ENCODE measurements around the gene TM4SF1.
"Not testable (repeated sequence)": the region's sequence is repeated elsewhere in the genome, so short reads cannot be mapped to it uniquely, and the experiment has no call there.

The TM4SF1 gene

DNA sequence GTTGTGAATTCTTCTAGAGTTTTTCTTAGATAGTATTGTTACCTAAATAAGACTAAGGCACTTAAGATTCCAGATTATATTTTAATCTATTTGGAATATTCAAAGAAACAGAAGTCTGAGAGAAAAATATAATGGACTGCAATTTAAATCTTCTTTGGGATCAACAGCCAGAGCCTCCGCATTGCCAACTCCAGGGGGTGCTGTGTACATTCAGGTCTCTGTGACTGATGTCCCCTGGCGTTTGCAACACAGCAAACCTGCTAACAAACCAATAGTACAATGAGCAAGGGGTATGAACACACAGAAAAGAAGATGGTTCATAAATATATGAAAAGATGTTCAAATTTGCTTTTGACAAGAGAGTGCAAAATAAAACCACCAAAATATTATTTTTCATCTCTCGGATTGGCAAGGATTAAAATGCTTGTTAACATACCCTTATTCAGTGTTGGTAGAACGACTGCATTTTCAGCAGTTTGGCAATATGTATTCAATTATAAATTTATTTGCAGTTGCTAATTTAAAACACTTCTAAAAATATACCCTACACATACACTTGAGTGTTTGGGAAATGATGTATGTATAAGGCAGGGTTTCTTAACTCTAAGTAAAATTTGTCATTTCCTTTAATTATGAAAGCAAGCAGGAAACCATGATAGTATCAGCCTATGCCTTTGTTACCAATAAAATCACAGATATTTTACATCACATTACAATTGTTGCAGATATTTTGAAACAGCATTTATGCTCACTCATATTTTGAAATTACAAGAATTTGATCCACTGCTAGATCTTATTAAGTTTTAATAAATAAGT lies 16.1 kb upstream of the TM4SF1 start:
- peak; percentile 19 for DNase-seq

DNA sequence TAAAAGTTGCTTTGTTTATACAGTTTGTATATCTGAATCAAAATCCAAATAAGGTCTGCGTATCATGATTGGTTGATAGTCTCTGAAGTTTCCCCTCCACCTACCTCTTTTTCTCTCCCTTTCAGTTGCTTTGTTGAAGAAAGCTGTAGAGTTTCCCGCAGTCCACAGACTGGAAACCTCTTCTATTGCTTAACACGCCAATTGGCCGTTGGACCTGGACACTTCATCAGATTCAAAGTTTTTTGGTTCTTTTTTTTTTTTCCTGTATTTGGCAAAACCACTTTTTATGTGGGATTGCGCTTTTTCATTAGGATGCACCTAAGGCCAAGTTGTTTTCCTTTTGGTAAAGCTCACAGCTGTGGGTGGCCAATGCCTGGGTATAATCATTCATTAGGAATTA lies 14.5 kb upstream of the TM4SF1 start:
- DNase-seq = no peak

DNA sequence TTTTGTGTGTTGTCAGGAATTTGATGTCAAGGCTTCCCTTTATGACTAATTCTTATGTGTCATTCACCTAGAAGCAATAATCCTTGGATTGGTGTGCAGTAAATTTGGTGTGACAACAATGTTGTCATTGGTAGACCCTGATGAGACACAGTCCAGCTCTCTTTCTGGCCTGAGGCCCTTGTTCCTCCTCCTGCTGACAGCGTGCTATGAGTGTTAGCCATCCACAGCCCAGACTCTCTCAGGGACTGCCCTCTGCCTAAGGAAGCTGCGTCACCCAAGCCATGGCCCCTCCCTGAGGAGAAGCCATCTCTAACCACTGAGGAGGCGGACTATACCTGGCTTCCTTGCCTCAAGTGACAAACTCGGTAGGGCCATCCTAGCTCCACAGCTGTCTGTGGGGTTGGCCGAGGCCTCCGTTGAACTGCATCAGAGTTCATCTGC lies 13.3 kb upstream of the TM4SF1 start:
- DNase-seq = no peak

DNA sequence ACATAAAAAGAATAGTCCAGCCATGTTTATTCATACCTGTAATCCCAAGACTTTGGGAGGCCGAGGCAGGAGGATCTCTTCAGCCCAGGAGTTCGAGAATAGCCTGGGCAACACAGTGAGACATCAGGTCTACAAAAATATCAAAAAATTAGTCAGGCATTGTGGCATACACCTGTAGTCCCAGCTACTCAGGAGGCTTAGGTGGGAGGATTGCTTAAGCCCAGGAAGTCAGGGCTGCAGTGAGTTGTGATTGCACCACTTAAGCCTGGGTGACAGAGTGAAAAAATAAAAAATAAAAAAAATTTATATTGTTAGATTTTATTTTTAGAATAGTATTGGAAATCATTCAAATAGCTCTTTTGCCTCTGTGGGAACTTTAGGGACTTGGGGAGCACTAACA lies 12.8 kb upstream of the TM4SF1 start:
- no peak for DNase-seq

DNA sequence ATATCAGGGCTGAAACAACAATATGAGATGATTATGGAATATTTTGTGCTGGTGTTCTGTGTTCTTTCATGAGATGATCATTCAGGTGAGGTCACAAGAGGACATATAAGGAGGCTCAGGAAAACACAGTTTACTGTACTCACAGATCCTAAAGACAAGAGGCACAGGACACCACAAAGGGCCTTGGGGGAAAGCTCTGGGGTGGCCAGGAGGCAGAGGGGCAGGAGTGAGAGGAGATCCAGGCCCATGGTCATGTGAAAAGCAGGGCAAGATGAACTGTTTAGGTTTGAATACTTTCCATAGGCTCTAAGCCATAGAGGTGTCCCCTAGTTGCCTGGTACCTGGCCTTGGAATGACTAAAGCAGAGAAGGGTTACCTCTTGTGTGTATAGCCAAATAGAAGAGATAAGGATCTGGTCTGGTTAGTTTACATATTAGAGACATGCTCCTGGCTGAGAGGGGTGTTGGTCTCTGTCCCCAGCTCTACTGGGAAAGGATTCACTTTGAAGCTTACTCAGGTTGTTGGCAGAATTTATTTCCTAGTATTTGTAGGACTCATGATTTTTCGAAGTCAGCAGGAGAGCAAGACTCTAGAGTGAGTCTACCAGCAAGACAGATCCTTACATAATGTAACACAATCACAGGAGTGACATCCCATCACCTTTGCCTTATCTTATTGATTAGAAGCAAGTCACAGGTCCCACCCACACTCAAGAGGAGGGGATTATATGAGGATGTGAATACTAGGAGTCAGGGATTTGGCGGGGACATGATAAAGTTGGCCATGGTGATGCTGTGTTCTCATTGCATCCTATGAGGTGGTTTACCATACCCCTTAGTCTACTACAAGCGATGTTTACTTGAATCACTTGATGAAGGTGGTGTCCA lies 11.3 kb upstream of the TM4SF1 start:
- no peak for DNase-seq

DNA sequence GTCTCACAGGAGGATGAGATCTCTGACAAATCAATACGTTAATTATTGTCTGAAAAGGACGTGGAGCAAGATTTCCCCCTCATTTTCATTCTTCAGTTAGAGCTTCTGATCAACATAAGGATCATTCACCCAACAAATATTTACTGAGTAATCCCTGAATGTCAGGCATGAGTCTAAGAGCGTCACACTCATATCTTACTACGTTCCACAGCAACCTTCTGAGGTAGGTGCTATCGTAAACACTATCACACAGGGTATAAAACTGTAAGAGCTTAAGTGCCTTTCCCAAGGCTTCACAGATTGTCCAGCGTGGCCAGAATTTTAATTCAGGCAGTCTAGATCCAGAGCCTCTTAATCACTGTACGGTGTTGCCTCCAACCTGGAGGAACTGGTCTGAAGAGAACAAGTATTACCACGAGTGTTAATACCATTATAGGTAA lies 10.6 kb upstream of the TM4SF1 start:
- no peak for DNase-seq

DNA sequence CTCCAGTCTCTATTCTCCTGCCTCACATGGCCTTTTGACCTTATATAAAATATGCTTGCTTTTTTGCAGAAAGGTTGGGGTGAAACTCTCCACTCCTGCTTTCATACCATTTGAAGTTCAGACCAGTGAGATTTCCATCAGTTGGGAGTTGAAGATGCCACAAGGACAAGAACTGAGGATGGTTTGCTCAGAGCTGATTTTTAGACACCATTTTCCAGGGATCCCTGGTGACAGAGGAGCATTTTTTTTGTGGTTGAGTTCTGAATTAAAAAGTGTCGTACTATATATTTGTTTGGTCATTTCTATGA lies 8.8 kb upstream of the TM4SF1 start:
- DNase-seq = no peak

DNA sequence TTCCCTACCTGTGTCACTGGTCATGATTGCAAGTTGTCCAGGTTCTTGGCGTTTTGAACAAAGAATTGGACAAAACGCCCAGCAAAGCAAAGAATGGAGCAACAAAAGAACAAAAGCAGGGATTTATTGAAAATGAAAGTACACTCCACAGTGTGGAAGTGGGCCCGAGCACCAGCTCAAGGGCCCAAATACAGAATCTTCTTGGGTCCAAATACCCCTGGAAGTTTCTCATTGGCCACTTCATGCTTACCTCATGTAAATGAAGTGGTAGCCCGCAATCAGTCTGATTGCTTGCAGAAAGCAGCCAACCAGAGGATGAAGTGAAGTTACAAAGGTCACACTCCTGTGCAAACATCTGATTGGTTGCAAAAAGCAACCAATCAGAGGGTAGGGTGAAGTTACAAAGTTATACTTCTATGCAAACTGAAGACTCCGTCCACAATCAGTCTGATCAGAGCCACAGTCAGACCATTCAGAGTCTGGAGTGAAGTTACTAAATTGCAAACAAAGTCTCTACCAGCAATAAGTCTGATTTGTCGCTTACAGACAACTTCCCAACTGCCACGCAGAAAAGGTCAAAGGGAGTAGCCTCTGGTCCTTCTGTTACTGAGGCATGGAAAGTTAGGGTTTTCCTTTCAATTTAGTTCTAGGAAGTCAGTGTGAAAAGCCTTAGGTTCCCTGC lies 8.3 kb upstream of the TM4SF1 start:
- no peak for DNase-seq

DNA sequence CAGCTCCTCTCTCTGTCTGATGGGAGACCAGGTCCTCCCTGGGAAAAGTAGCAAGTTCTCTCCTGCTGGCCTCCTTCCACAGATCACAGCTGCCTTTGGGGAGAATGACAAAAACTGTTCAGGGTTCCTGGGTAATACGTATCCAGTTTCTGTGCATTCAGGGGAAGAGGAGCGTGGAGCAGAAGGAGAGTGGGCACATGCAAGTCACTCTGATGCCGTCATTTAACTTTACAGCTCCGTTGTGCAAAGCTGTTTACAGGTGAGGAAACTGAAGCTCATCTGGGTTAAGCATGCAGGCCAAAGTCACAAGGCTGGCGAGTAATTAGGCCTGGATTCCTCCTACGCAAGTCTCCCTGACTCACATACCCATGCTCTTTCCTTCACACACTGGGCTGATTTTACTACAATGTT lies 7.5 kb upstream of the TM4SF1 start:
- DNase-seq = no peak

DNA sequence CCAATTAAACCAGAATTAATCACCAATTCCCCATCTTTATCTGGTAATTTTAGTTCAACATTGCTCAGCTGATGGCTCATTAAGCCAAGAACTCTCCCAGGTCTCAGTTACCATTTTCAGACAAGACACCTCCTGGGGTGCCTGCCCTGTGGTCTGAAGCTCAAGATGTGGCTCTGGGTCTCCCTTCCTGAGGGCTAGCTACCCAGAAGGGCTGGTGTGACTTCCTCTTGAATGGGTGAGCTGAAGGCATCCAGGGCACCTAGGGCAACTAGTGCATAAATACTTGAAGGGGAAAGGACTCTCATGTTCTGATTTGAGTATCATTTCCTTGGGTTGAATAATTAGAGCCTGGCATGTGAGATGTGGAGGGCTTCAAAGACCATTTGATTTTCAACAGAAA lies 6.7 kb upstream of the TM4SF1 start:
- DNase-seq = no peak

DNA sequence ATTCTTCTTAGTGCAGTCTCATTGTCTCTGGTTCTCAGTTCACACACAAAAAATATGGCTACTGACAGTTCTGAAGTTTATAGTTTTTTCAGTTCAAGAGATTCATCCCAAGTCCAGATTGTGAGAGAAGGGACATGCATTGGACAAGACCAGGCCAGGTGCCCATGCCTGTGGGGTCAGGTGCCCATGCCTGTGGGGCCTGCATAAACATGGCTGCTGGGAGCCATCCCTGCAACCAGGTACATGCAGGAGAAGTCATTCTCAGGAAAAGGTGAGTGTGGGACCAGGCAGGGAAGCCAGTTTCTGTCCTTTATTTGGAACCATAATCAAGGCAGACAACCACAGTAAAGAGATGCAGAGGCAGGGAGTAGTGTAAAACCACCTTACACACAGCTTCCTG lies 6.3 kb upstream of the TM4SF1 start:
- DNase-seq = no peak

DNA sequence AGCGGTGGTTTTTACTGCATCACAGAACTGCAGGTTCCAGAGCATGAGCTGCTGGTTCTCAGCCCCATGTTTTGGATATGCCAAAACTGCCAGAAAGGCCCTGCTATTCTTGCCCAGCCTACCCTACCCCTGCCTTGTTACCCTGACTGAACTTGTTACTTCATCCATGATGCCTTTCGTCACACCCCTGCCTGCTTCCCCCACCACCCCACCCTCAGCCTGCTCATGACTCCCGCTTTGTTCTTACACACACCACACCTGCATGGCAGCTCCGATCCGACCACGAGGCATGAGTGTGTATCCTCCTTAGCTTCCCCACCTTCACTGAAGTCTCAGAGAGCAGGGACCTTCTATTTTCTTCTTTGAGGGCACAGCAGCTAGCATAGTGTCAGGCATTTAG lies 5.1 kb upstream of the TM4SF1 start:
- DNase-seq = no peak

DNA sequence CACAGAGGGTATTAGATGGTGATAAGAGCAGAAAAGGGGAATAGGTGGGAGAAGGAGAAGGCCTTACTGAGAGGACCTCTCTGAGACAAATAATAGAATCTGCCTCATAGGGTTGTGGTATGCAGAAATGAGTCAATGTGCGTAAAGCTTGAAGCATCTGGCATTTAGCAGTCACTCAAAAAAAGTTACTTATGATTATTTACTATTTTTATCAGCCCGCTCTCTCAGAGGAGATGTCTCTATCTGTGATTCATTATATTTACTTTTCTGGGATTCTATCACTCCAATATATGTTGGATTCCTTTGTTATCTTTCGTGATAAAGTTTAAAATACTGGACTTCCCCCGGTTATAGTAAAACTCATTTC lies 4.6 kb upstream of the TM4SF1 start:
- DNase-seq = no peak

DNA sequence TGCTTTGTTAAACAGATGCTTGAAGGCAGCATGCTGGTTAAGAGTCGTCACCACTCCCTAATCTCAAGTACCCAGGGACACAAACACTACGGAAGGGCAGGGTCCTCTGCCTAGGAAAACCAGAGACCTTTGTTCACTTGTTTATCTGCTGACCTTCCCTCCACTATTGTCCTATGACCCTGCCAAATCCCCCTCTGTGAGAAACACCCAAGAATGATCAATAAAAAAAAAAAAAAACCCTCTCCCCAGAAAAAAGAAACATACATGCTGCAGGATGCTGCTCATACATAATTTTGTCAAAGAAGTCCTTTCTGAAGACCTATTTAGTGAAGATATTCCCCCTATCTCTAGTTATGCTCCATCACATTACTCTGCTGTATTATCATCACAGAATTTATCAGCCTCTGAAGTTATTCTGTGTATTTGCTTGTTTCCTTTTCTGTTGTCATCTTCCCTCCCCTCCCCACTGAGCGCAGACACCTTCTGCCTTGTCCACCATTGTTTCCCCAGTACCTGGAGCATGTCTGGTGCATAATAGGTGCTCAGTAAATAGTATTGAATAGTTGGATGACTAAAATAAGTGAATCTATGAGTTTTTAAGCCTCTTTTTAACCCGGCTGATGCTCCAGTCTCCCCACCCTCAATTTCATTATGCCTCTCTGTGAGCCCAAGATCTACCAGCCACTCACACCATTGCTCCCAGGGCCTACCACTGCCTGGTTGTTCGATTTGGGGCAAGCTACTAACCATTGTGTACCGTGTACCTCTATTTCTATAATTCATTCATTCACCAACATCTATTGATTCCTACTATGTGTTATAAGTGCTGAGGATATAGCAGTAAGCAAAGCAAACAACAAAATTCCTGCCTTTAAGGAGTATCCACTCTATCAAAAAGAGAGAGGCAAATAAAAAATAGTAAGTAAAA lies 4.0 kb upstream of the TM4SF1 start:
- DNase-seq = no peak

DNA sequence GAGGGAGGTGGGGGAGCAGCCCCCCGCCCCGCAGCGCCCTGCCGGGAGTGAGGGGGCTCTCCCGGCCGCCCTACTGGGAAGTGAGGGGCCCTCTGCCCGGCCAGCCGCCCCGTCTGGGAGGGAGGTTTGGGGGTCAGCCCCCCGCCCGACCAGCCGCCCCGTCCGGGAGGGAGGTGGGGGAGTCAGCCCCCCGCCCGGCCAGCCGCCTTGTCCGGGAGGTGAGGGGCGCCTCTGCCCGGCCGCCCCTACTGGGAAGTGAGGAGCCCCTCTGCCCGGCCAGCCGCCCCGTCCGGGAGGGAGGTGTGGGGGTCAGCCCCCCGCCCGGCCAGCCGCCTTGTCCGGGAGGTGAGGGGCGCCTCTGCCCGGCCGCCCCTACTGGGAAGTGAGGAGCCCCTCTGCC lies 2.8 kb upstream of the TM4SF1 start:
- DNase-seq = not testable (repeated sequence)

DNA sequence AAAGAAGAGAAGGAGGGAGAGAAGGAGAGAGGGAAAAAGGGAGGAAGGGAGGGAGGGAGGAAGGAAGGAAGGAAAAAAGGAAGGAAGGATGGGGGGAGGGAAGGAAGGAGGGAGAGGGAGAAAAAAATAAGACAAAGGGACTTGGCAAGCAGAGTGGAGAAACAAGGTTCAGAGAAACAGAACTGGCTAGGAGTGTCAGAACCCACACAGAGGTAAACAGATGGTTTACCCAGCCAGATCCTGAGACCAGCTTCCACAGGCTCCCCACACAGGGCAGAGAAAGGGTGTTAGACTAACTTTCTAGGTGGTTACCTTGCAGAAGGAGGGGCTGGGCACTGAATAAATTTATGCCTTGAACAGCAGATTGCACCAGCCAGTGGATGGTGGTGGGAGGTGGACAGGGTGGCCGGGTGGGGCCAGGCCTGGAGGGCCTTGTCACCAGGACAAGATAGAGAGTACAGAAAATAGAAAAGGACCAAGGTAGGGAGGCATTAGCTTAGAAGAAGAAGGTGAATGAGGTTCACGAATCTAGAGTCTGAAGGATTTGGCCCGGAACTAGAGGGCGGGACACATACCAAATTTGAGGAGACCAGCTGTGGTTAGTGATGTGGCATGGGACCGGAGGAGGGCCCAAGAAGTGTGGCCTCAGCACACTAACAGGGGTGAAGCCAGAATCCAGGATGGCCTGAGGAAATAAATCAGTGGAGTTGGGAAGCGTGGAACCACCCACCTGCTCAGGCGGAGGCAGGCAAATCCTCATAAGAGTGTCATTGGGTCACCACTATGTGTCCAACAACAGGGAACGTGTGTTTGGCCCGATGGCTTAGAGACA lies 1.2 kb upstream of the TM4SF1 start:
- no peak for DNase-seq

DNA sequence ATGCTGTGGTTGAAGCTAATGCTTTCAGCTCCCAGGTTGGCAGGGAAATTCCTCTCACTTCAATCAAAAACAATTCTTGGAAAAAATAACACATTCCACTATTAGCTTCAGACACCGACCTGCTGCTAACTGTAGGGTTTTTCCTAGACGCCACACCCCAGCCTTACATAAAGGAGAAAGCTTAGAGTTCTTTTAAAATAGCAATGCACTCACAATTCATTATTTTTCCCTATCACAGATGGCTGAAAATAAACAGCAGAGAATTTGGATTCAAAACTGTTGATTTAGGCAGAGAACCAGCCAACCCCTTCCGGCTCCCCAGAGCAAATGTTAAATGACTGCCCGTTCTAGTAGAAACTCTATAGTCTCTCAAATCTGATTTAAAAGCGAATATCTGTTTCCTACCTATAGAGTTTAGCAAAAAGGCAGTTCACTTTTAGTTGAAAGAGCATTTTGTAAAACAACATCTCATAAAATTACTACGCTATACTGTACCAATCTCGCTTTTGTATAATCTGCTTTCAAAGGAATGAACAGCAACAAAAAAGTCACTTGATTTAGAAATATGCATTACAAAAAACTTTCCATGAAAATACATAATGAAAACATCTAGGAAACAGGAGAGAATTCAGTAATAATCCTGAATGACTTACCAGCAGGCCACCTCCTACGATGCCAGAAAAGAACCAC lies 586 bp downstream of the TM4SF1 start:
- no peak for DNase-seq

DNA sequence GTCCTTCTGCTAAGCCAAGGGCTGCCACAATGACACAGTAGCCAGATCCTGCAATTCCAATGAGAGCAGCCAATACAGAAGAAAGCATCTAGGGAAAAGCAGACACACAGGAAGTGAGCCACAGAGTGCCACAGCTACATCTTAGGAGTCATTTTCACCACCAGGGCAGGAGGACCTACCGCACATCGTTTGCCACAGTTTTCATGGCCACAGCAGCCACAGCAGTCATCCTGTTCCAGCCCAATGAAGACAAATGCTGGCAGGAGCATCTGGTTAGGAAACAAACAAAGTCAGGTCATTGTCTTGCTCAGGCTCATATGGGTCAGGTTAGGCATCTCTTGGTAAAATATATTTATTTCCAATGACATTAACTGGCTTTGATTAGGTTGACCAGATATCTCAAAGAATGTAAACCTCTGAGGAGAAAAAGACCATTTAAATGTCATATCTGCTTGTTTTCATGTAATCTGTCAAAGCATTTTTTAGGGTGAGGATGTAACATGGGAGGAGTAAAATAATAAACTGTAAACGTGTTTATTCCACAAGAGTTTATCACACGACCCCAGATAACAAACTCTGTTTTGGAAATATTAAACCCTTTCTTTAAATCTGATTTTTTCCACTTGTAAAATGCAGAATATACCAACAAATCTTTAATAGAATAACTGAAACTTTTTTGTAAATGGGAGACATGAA lies 1.8 kb downstream of the TM4SF1 start:
- no peak for DNase-seq

DNA sequence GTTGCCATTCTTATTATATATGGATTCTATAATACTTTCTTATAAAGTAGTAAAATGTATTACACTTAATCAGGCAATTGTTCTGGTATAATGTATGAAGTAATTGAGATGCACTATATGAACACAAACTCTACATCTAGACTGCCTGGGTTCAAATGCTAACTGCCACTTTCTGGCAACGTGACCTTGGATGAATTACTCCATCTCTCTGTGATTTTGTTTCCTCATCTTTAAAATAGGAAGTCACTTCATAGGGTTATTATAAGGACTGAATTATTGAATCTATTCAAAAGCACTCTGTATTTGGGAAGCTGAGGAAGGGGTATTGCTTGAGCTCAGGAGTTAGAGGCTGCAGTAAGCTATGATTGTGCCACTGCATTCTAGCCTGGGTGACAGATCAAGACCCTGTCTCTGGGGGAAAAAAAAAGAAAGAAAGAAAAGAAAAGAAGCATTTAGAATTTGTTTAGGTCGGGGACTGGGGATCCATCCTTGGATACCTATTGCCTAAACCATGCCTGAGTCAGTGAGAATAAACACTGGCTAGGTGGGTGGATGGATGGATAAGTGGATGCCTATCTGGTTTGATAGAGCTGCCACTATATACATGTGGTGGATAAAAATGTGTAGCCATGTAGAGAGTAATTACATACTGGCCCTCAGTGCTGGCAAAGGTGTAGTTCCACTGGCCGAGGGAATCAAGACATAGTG lies 2.5 kb downstream of the TM4SF1 start:
- no peak for DNase-seq

DNA sequence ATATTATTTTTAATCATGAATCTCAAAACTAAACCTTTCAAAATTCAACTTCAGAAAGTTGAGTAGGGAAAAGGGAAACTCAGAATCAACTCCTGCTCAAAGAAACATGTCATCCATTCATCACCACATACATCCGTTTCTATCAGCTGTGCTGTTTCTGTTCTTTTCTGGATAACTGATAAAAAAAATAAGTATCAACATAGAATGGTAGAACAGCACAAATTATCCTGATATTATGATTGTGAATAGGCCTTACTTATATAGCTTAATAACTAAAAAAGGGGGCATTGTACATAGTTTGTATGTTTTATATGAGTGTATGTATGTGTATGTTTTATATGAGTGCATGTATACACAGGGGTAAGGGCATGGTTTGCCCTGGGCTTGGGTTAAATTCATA lies 3.1 kb downstream of the TM4SF1 start:
- DNase-seq = no peak
